Hematopoietic multipotent progenitor cell treated with erythropoietin and hydrocortisone succinate and interleukin-3 and kit ligand, for 8 days (in vitro differentiated cells): Measurements from ENCODE around the gene WWOX.

Experiments
- DNase-seq: peaks from one replicate; pipeline ENCODE4 v3.0.0-alpha.2; 2015

WWOX gene

GRCh38 chr16:78147911-78148401, 48.5 kb downstream of the WWOX start:
- no peak for DNase-seq

GRCh38 chr16:78150233-78150632, 50.8 kb downstream of the WWOX start:
- DNase-seq: no peak

- DNase-seq: no peak
Measured at GRCh38 chr16:78154729-78155461, 55.4 kb downstream of the WWOX start.

- DNase-seq: no peak
Measured at GRCh38 chr16:78155791-78156345, 56.4 kb downstream of the WWOX start.

GRCh38 chr16:78161023-78161729, 61.7 kb downstream of the WWOX start:
- DNase-seq: no peak

GRCh38 chr16:78163772-78164670, 64.6 kb downstream of the WWOX start:
- DNase-seq: no peak

GRCh38 chr16:78170494-78170933, 71.1 kb downstream of the WWOX start:
- DNase-seq: no peak

GRCh38 chr16:78175287-78175686, 75.8 kb downstream of the WWOX start:
- DNase-seq: no peak

- DNase-seq: no peak
Measured at GRCh38 chr16:78176435-78176834, 77.0 kb downstream of the WWOX start.

- no peak for DNase-seq
Measured at GRCh38 chr16:78177218-78177617, 77.8 kb downstream of the WWOX start.

GRCh38 chr16:78177987-78178386, 78.5 kb downstream of the WWOX start:
- DNase-seq: no peak

- DNase-seq: no peak
Measured at GRCh38 chr16:78179666-78180065, 80.2 kb downstream of the WWOX start.

- no peak for DNase-seq
Measured at GRCh38 chr16:78180349-78180748, 80.9 kb downstream of the WWOX start.

- no peak for DNase-seq
Measured at GRCh38 chr16:78183437-78184237, 84.2 kb downstream of the WWOX start.

GRCh38 chr16:78184238-78185183, 85.1 kb downstream of the WWOX start:
- DNase-seq: no peak

GRCh38 chr16:78189121-78189520, 89.7 kb downstream of the WWOX start:
- no peak for DNase-seq

GRCh38 chr16:78192734-78193488, 93.5 kb downstream of the WWOX start:
- peak; percentile 46 for DNase-seq

- no peak for DNase-seq
Measured at GRCh38 chr16:78194948-78195347, 95.5 kb downstream of the WWOX start.

GRCh38 chr16:78195797-78196196, 96.3 kb downstream of the WWOX start:
- DNase-seq: no peak

GRCh38 chr16:78196502-78196901, 97.0 kb downstream of the WWOX start:
- DNase-seq: no peak
